Kidney glomerular epithelial cell (primary cell): Measurements from ENCODE around the gene TMEM161B.
"Not testable (repeated sequence)": the region's sequence is repeated elsewhere in the genome, so short reads cannot be mapped to it uniquely, and the experiment has no call there.

Experiments used
- DNase-seq: peaks from one replicate; lab custom pipeline; 2025; lab: John Stamatoyannopoulos, UW

TMEM161B gene

DNA sequence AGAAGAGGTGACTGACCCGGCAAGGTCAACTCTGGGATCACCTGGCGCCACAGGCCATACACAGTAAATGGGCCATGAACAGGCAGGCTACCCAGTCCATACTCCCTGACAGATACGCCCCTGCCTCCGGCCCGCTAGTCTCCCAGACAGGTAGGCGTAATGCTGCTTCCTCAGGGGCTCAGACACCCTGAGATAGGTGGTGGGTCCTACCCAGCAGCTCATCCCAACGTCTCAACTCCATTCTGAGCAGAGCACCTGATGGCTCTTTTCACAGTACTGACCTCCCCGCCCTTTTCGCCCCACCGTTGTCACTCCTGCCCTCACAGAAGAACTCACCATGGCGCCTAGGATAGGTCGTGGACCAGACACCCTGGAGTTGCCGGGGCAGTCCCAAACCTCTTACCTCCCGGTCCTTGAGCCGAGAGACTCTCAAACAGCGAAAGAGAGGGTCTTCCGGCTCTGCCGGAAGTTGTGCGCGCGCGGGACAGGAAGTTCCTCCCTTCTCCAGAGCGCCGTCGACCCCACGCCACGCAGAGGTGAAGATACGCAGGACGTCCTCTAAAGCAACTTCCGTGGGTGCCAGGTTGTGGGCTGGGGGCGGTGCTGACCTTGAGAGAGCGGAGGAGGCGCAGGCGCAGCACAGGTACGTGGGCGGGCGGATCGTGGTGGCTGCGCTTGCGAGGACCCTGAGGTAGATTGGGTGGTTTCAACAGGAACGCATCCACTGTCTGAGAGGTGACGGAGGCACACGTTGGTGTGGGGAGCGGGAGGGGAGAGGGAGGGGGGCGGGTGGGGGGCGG lies at the start of gene TMEM161B:
Gene TMEM161B, minus strand, starts transcription at position 461 of the 800 bp plus-strand sequence. Its CDS starts 122 bp downstream, at position 339.
- peak; percentile 98 for DNase-seq

DNA sequence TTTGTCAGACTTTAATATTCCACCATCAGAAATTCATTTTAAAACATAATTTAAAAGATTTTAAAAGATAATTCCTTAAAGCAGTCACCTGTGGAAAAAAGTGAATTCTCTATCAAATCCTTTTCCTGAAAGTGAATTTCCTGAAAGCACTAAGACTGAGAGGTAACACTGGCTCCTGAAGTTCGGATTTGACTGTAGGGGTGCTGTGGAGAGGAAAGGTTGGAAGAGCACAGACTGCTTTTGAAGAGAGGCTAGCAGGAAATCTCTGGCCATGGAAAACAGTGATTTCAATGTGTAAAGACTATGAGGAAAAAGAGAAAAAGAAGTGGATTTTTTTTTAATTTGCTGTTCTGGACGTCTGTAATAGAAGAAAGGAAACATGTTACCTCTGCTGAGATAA lies 35.7 kb upstream of the TMEM161B start:
- DNase-seq, result no peak

DNA sequence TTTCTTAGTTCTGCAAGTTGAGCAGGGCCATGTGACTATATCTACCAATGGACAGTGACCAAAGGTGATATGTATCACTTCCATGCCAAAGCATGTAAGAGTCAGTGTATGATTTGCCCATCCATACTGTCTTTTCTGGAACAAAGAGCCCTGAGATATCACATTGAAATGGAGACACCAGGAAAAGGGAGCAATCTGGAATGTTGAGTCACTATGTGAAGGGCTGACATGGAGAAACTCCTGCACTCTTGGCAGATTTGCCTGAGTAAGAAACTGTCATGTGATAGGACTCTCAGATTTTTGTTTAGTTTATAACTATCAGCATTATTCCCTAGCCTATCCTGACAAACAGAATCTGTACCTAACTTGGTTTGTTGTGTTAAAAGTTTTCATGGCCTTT lies 29.8 kb upstream of the TMEM161B start:
- DNase-seq, result no peak

DNA sequence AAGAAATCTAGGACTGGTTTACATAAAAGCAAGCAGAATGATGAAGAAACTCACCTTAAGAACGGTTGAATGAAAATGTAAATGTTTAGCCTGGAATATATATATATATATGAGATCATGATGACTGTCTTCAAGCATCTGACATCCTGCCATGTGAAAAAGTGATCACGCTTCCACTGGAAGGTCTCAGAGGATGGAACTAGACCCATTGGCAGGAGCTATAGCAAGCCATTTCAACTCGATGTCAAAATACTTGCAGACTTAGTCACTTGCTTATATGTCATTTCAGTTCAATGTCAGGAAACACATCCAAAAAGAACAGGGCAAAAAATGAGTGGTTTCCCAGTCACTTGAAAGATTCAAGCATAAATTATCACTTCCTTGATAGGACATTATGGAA lies 22.2 kb upstream of the TMEM161B start:
- no peak for DNase-seq

DNA sequence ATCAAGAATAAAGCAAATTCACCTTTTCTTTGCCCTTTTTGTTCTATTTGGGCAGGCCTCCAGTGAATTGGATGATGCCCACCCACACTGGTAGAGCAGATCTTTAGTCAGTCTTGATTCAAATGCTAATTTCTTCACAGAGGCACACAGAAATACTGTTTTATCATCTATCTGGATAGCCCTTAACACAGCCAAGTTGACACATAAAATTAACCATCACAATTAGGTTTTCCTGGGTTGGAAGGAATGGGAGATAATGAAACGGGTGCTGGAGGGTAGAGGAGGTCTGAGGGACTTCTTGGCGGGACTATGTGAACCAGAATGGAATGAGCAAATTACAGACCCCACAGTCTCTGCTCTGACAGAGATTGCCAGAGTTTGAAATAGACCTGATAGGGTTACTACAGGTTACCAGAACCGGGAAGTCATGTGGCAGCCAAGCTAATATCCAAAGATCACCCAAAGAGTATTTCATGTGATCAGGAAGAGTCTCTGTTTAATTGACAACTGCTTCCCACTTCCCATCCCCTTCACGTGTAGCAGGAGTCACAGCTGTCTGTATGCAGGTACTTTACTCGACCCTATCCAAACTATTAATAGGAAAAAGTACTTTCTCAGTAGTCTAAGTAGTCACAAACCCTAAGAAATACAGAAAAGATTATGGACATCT lies 20.0 kb upstream of the TMEM161B start:
- DNase-seq, result no peak

DNA sequence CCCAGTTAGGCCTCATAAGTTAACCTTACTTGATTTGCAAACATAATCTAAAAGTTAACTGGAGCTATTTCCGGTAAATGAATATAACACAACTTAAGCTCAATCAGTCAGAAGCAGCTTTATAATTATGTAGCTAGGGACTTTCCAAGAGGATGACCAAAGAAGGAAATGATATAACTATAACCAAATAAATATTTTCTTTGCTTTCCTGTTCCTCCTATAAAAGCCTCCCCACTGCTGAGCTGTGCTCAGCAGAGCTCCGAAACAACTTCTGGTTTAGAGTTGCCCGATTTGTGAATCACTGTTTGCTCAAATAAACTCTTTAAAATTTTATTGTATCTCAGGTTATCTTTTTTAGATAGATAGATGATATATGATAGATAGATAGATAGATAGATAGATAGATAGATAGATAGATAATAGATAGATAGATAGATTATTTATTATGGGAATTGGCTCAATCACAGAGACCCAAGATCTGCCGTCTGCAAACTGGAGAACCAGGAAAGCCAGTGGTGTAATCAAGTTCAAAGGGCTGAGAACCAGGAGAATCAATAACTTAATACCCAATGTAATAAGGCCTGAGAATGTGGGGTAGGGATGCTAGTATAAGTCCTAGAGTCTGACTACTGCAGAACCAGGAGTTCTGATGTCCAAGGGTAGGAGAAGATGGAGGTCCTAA lies 19.3 kb upstream of the TMEM161B start:
- no peak for DNase-seq

DNA sequence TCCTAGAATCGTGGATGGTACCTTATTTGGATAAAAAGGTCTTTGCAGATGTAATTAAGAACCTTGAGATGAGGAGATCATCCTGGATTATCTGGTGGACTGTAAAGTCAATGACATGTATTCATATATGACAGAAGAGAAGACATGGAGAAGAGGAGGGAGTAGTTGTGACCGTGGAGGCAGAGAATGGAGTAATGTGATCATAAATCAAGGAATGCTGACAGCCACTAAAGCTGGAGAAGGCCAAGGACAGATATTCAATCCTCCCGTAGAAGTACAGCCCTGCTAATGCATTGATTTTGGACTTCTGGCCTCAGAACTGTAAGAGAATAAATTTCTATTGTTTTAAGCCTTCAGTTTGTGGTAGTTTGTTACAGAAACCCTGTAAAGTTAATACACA lies 18.7 kb upstream of the TMEM161B start:
- no peak for DNase-seq

DNA sequence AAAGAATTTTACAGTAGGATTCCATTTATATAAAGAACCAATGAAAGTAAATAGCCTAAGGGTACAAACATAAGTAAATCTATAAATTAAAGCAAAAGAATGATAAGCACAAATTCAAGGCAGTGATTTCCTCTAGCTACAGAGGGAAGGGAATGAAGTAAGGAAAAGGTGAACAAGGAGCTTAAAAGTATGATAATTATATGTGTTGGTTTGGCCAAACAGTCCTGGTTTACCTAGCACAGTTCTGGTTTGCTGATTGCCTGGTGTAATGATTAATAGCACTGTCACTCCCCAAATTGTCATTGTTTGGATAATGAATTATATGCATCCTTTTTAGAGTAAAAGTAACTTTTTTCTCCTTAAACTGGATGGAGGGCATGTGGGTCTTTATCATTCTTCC lies 15.0 kb upstream of the TMEM161B start:
- no peak for DNase-seq

DNA sequence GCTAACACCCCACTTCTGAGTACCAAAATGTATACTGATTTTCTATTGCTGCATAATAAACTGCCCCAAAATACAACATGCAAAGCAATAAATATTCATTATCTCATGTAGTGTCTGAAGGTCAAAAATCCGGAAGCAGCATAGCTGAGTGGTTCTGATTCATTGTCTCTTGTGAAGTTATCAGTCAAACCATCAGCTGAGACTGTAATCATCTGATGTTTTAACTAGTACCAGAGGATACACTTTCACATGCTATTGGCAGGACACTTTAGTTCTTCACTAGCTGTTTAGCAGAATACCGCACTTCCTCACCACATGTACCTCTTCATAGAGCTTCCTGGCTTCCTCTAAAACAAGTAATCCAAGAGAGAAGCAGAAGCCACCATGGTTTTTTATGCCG lies 12.7 kb upstream of the TMEM161B start:
- no peak for DNase-seq

DNA sequence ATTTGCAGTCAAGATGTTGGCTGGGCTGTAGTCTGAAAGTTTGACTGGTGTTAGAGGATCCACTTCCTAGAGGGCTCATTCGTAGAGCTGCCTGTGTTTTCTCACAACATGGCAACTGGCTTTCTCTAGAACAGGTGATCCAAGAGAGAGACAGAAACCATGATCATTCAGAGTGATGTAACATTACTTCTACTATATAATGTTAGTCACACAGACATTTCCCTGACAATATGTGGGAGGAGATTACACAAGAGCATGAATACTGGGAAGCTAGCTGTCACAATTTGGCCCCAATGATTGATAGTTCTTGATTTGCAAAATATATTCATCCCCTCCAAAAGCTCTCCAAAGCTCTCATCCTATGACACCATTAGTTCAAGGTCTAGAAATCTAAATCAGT lies 10.9 kb upstream of the TMEM161B start:
- no peak for DNase-seq

DNA sequence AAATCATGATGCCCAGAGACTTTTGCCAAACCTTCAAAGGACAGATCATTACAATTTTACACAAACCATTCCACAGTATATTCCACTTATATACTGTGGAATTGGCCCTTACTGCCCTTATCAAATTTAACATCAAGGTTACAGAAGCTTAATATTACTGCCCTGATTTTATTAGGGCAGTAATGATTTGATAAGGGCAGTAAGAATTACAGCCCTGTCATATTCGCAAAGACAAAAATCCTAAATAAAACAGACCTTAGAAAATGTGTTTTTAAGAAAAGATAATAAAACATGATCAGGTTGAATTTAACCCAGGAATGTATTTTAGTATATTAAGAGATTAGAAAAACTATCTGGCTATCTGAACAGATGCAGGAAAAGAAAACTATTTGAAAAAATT lies 7.7 kb upstream of the TMEM161B start:
- DNase-seq, result no peak

DNA sequence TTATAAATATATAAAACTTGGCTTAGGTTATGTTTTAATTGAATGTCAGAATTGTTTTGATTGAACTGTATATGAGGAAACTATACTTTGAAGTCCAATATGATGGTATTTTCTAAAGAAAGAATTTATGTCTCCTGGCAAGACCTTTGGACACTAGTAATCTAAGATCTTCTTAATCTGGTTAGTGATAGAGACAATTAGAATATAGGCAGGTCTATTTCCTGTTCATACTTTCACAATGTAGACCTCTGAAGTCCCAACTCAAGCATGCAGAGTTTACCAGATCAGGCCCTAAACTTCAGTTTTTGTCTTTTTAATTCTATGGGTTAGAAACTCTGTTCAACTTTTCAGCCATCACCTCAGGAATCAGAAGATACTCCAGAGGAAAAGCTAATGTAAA lies 6.9 kb upstream of the TMEM161B start:
- DNase-seq, result no peak

DNA sequence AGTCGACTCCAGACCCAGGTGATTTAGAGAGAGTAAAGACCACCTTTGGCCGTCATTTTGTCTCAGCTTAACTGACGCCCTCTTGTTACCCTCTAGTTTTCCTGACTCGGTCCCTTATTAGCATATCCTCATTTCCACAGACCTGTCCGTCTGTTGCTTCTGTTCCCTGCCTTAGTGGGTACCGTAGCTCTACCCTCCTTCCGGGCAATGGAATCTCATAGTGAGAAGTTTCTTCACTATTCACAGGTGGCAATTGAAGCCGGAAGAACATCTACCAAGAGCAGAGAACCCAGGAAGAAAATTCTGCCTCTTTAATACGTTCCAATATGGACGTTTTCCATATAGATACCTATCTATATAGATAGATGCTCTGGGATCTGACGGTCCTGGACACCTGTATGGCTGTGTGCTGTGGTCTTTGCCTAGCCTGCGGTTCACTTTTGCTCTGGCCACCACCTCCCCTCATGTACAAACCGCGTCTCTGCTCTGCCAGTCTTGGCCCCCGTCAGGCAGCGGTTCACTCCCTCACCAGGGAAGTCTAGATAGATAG lies 652 bp upstream of the TMEM161B start:
- peak; percentile 48 for DNase-seq

DNA sequence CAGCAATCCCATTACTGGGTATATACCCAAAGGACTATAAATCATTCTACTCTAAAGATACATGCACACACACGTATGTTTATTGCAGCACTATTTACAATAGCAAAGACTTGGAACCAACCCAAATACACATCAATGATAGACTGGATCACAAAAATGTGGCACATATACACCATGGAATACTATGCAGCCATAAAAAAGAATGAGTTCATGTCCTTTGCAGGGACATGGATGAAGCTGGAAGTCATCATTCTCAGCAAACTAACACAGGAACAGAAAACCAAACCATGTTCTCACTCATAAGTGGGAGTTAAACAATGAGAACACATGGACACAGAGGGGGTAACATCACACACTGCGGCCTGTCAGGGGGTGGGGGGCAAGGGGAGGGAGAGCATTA lies 4.1 kb downstream of the TMEM161B start:
- DNase-seq, result not testable (repeated sequence)

DNA sequence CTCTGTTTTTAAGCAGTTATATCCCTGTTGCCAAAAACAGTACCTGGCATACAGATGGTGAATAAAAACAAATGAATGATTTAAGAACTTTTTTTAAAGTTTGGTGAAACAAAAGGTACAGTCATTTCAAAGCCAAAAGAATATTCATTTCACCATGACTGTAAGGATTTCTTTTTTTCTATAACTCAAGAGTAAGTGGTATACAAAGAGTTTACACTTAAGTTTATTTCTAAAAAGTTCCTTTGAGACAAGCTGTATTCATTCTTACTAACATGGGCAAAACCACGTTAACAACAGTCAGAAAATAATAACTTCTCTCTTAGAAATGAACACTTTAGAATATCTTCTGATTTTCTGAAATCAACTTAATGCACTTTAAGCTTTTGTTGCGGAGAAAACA lies 5.3 kb downstream of the TMEM161B start:
- no peak for DNase-seq

DNA sequence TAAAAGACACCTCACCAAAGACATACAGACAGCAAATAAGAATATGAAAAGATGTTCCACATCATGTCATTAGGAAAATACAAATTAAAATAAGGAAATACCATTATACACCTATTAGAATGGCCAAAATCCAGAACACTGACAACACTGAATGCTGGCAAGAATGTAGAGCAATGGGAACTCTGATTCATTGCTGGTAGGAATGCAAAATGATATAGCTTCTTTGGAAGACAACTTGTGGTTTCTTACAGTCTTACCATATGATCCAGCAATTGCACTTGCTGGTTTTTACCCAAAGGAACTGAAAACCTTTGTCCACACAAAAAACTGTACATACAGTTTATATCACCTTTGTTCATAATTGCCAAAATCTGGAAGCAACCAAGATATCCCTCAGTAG lies 6.5 kb downstream of the TMEM161B start:
- no peak for DNase-seq

DNA sequence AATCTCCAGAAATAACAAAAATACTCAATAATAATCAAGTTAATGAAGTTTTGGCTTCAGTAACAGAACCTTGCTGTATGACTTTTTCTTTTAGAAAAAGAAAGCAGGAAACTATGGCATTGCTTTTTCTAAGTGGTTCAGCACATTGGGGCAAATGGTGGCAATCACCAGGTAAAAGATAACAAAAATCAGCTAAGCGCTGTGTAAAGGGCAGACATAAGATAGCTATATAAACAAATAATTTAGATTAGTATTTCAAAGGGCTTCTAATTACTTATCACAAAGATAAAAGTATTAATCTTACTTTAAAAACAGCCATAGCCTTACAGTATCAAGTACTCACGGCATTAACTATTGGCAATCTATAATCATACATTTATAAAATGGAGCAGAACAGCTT lies 10.0 kb downstream of the TMEM161B start:
- DNase-seq, result no peak

DNA sequence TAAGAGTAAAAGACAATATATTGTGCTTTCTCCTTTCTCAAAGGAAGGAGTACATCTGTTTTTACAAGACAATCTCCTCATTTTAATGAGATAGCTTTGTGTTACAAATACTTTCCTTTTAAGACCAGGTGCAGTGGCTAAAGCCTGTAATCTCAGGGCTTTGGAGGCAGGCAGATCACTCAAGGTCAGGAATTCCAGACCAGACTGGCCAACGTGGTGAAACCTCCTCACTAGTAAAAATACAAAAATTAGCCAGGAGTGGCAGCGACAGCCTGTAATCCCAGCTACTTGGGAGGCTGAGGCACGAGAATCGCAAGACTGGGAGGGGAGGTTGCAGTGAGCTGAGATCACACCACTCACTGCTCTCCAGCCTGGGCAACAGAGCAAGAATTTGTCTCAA lies 11.8 kb downstream of the TMEM161B start:
- DNase-seq, result no peak

DNA sequence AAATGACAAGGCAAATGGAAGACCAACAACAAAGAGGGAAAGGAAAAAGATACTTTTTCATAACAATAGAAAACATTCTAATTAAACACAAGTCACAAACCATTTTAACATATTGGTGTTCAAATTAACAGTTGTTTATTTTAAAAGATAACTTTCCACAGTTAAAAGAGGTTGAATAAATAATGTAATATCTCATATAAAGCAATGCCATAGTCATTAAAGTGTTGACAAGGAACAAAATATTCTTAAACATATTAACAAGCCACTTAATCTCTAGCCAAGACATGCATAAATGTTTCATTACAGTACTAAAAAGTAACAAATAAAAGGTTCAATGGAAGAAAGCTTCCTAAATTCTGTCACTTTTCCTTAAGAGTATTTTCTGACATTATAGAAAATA lies 12.6 kb downstream of the TMEM161B start:
- DNase-seq, result no peak

DNA sequence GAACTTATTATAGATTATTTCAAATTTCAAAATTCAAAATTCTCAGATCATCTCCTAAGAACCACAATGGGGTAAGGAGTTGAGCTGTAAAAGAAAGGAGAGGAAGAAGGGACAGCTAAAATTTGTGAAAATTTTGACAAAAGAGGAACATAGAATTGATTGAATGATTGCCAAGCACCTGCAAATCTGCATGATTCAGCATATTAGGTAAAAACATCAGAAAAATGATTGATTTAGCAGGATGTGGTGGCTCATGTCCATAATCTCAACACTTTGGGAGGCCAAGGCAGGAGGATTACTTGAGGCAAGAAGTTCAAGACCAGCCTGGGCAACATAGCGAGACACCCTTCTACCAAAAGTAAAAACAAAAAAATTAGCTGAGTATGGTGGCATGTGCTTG lies 14.3 kb downstream of the TMEM161B start:
- DNase-seq, result no peak

DNA sequence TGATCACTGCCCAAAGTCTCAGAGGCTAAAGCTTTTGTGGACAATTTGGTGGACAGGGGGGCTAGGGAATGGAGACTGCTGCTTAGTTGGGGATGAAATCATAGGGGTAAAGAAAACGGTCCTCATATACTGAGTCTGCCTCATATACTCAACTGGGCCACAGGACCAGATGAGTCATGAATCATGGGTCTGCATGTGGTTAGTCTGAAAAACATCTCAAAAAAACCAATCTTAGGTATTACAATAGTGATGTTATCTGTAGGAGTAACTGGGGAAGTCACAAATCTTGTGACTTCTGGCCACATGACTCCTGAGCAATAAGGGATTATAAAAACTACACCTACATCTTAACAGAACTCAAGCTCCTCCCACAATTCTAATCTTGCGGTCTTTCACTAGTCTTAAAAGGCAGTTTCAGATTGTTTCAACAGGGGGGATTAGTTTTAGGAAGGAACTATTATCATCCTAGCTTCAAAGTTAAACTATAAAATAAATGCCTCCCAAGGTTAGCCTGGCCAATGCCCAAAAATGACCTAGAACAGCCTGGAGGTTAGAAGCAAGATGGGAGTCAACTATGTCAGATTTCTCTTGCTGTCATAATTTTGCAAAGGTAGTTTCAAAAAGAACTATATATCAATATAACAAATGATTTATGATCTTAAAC lies 17.5 kb downstream of the TMEM161B start:
- no peak for DNase-seq

DNA sequence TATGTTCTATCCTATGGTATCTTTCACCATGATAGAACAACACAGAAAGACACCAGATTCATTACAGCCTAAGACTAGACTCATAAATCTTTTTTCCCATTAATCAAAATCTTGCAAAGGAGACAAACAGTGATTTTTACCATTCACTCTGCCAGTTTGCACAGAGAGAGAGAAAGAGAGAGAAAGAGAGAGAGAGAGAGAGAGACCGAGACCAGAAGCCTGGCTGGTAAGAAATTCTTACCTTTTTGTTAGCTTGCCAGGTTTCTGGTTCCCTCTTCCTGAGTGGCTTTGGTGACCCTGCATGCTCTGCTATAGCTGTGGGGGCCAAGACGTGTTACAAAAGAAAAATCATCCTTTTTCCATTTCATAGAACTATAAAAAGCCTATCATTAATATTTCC lies 18.6 kb downstream of the TMEM161B start:
- DNase-seq, result no peak
